Spleen (tissue), 7 donors: ENCODE data around the gene USP37.

Experiments
- CTCF ChIP-seq, 11 experiments: fragments of 200-600 bp in 7 of 11; fragments of 450-650 bp in 4 of 11; sonication (generic) in 4 of 11; IDR thresholded peaks in 8 of 11; conservative IDR thresholded peaks in 3 of 11; 1 replicate in 7 of 11; 2 replicates in 4 of 11; pipeline versions ENCODE4 v1.4.0 to v1.8.0; 2016 to 2021; ENCODE audit warnings: antibody characterized with exemption in 11 of 11, inconsistent platforms in 4 of 11, mild to moderate bottlenecking in 1 of 11
- POLR2A ChIP-seq, 3 donors: fragments of 450-650 bp; IDR thresholded peaks; one replicate each; pipeline ENCODE4 v1.5.1; 2017; ENCODE audit warnings: antibody characterized with exemption in 3 of 3, mild to moderate bottlenecking in 1 of 3
- donor health status: DM: no; HTN: no; CAD: no; lungs with moderate emphysema.
- donor health status: DM: no; HTN: no; CAD: no.
- donor health status: DM: no; HTN: no; CAD: no.

DNA sequence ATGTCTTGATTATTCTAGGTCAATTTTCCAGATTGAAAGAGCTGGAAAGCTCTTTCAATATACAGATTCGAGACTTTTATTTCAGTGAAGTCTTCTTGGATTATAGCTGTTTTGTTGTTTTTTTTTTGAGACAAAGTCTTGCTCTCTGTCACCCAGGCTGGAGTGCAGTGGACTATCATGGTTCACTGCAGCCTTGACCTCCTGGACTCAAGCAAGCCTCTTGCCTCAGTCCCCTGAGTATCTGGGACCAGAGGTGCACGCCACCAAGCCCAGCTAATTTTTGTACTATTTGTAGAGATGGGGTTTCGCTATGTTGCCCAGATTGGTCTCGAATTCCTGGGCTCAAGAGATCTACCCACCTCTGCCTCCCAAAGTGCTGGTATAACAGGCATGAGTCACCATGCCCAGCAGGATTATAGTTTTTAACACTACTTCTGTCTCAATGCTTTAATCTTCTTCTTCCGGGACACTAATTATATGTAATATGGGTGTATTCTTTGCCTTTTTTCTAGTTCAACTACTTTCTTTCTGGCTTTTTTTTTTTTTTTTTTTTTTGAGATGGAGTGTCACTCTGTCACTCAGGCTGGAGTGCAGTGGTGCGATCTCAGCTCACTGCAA is 62.3 kb downstream of the USP37 start:
- TF ChIP-seq CTCF (IDR thresholded peaks at IDR 0.05 in 8 of 11, conservative IDR thresholded peaks at IDR 0.05 in 3 of 11) (no peak), POLR2A (IDR thresholded peaks at IDR 0.05) (no peak)
